SW480 (cell line): ENCODE measurements around the gene NFATC1.
"Not testable (repeated sequence)": the region's sequence is repeated elsewhere in the genome, so short reads cannot be mapped to it uniquely, and the experiment has no call there.

Source experiments
- DNase-seq: peaks from one replicate; pipeline ENCODE4 v3.0.0-alpha.2; 2016; ENCODE audit warnings: low spot score

Gene NFATC1

DNA sequence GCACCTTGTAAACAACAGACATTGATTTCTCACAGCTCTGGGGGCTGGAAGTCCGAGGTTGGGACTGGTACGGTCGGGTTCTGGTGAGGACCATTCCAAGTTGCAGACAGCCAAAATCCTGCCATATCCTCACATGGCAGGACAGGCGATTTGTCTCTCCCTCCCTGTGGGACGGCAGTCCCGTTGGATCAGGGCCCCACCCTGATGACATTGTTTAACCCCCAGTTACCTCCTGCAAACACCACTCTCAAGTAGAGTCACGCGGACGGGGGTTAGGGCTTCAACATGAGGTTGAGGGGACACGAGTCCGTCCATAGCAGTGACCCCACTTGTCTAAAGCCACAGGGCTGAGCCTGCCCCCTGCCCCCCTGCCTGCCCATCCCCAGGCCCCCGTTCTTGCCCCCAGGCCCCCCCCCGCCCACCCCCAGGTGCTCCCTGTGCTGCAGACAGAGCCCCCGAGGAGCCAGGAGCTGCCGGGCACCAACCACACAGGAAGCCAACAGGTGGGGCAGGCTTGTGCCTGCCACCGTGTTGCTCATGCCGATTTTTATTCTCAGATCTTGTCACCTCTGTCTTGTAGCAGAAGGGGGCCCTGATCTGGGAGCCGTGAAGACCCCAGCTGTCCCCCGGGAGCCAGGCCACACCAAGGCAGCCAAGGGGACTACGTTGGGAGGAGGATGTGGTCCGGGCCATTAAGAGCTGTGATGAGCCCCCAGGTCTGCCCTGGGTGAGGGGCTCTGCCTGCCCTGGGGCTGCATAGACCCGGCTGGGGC, 82.2 kb downstream of the NFATC1 start:
- DNase-seq = no peak

DNA sequence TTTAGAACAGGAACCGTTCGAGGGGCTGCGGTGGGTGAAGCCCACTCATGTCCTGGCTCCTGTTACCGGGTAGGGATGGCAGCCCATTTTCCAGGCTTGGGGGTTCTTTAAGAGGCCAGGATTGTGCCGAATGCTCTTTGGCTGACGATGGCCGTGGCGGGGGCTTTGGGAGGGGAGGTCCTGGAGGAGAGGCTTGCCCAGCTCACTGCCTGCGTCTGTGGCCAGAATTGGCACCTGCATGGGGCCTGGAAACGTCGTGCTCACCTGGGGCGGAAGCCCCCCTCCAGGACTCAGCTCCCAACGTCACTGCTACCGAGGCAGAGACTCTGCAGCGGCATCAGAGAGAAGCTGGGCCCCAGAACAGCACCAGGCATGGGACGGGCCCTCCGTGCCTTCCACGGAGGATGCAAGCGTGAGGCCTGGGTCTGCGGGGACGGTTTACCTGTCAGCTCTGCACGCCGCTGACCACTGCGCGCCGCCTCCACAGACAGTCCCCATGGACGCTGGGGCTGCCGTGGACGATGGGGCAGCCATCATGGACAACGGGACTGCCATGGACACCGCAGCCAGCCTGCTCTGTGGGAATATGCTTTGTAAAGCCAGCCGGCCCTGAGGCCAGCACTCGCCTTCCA, 82.9 kb downstream of the NFATC1 start:
- DNase-seq = no peak

DNA sequence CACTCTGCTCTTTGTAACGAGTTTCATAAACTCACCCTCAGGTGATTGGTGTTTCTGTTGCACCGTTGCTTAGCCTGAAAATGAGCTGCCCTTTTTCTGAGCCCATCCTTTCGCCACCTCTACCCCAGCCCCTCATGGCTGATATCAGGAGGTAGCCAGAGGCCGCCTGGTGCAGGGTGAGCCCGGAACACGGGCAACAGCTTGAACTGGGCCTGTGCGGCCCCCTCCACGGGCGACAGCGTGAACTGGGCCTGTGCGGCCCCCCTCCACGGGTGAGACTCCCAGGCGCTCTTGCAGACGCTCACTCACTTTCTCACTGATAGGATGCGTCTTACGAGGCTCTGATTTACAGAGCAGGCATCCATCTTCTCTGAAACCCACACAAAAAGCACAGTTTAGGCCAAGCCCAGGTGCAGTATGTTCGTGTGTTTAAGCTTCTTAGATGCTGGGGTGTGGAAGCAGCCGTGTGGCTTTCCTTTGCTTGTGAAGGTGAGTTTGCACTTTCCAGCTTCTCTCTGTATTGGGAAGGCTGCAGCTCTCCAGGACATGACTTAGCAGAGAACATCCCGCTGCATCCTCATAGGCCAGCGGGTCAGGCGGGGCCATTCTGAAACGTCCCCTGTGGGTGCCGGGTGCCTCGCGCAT, 83.5 kb downstream of the NFATC1 start:
- no peak for DNase-seq

DNA sequence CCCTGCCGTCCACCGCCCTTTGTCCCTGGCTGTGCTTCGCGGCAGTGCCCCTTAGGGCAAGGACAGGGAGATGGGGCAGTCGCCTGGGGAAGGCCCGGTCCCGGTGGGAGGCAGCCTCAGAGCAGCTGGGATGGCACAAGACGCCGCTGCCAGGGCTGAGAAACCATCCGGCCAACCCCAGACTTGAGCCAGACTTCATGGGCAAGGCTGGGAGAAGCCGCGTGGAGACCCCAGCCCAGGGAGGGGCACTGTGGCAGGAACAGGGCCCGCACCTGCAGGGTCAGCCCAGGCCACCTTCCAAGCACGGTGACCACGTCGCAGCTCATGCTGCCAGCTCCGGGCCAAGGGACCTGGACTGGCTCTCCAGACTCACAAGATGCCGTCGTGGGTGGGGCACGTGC, 84.0 kb downstream of the NFATC1 start:
- no peak for DNase-seq

DNA sequence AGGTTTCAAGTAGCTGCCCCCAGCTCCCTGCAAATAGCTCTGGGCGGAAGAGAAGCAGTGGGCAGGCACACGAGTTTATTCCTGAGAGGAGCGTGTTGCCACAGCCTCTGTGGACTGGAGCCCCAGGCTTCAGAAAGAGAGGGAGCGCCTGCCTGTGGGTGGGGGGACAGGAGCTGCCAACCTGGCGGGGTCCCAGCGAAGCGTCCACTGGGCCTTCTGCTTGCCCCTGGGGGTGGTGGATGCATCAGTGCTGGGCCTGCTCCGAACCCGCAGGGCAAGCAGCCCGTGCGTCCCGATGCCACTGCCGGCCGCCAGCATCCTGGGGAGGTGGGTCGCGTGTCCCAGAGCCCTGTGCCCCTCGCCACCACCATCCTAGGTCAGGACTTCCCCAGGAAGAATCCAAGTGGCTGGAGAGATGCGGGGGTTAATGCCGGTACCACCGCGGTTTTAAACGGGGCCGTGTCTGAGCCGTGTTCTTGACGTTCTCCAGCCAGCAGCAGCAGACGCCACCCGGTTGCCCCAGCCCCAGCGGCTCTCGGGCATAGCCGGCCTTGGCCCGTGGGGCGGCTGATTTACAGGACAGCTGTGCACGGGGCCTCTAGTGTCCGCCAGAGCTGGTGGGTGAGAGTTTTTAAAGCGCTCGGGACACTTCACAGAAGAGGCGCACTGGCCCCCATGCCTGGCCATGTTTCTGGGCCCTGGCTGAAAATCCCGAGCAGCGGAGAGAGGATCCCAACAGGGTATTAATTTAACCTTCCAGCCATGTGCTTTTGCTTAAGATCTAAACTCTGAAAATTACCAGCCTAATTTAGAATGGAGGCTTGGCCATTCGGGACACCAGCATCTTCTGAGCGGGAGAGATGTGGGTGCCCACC, 84.7 kb downstream of the NFATC1 start:
- no peak for DNase-seq

DNA sequence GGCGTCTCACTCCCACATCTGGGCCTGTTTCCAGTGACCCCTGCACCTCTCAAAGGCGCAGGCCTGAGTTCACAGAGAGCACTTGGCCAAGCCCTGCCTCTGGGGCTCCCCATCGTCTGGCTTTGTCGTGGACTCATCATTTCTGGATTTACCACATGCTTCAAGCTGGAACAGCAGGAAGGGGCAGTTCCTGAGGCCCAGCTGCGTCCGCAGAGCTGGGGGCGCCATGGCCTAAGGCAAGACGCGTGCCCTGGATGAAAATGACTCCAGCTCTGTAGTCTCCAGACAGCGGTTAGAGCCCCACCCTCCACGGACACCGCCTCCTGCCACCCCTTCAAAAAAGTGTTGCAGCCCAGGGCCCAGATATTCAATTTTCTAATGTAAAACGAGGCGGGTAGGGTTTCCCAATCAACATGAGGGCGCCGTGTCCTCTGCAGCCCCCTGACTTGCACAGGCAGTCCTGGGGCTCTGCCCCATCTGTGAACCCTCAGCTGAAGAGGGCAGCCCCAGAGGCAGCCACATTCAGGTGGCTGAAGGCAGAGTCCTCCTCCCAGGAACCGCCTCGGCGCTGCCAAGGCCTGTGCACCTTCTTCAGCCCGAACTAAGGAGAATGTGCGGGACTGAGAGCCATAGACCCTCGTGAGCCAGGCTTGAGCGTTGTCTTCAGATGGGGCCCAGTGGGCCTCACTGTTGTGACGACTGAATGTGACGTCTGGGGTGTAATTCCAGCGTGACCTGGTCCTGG, 85.5 kb downstream of the NFATC1 start:
- no peak for DNase-seq

DNA sequence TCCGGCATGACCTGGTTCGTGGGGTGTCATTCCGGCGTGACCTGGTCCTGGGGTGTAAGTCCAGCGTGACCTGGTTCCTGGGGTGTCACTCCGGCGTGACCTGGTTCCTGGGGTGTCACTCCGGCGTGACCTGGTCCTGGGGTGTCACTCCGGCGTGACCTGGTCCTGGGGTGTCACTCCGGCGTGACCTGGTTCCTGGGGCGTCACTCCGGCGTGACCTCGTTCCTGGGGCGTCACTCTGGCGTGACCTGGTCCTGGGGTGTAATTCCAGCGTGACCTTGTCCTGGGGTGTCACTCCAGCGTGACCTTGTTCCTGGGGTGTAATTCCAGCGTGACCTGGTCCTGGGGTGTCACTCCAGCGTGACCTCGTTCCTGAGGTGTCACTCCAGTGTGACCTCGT, 87.7 kb downstream of the NFATC1 start:
- not testable (repeated sequence) for DNase-seq

DNA sequence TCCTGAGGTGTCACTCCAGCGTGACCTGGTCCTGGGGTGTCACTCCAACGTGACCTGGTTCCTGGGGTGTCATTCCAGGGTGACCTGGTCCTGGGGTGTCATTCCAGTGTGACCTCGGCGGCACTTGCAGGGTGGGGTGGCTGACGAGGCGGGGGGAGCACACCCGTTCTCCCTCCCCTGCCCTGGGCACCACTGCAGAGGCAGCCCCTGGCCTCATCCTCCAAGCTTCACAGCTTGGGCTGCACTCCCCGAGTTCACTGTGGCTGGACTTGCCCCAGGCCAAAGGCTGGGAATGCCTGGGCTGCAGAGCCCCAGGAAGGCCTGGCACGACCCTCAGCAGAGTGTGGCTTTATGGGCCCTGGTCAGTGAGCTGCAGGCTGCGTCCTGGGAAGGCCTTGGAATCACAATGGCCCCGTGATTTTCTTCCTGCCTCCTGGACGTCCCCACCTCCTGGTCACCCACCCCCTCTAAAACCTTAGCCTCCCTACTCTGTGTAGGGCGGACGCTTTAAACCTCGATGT, 88.3 kb downstream of the NFATC1 start:
- no peak for DNase-seq

DNA sequence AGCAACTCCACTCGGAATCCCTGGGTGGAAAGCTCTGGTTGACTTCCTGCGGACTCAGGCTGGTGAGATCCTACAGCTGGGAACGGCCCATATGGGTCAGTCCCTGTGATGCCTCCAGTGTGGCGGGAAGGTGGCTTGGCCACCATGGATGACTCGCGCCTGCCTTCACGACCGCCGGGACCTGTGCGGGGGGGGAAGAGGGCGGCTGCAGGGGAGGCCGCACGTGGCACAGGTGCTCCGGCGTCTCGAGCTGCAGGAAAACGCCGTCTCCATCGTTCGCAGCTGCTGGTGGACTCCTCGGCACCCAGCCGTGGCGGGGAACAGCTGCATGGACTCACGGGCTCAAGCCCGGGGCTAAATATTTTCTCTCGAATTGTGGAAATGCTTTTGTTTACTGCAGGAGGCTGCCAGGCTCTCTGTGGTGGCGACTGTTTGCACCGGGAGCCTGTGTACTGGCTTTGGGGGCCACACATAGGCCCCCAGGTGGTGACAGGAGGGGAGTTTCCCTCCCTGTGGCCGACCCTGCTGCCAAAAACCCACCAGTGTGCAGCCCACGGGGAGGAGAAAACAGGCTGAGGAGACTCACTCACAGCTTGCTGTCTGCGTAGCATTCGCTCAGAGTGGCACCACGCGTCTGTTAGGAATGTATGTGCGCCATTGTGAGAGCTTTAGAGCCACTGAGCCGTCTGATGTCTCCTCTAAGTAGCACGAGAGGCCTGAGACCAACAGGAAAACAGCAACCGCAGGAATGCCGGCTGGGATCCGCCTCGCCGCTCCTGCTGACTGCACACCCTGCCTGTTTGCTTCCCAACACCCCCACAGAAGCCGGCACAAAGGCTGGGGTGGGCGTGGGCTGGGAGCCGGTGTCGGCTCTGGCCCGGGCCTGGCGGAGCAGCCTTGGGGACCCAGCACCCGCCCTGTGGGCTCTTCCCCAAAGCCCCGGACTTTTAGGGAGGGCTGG, 89.2 kb downstream of the NFATC1 start:
- DNase-seq = peak; percentile 88

DNA sequence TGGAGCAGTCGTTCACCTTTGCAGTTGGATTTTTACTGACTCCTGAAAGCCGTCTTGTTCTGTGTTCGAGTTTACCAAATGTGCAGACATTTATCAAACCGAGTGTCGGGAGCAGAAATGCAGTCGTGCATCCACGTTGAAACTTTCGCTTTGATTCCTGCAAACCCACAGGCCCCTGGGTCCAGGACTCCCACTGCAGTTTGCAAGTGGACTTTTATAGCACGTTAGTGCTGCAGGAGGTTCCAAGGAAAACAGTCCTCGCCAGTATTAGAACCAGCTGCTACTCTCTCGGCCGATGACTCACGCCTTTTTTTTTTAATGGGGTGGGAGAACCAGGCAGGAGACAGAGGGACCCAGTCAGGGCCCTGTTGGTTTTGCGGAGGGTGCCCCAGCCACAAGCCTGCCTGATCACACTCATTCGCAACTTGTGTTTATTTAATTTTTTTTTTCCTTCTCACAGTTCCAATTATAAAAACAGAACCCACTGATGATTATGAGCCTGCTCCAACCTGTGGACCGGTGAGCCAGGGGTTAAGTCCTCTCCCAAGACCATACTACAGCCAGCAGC, 90.1 kb downstream of the NFATC1 start:
- peak; percentile 58 for DNase-seq

DNA sequence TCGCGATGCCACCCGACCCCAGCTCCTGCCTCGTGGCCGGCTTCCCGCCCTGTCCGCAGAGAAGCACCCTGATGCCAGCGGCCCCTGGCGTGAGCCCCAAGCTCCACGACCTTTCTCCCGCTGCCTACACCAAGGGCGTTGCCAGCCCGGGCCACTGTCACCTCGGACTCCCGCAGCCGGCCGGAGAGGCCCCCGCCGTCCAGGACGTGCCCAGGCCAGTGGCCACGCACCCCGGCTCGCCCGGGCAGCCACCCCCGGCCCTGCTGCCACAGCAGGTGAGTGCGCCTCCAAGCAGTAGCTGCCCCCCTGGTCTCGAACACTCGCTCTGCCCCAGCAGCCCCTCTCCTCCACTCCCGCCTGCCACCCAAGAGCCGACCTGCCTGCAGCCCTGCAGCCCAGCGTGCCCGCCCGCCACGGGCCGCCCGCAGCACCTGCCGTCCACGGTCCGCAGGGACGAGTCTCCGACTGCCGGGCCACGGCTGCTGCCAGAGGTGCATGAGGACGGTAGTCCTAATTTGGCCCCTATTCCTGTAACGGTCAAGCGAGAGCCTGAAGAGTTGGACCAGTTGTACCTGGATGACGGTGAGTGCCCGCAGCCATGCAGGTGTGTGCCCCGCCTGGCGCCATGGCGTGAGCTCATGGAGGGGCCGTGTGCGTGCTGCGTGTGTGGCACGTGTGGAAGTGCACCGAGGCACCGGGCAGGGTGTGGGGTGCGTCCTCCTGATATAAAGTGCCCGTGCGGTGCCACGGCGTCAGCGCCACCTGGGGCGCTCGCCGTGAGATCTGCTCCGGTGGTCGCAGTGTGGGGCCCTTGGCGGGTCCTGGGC, 90.8 kb downstream of the NFATC1 start:
- no peak for DNase-seq

DNA sequence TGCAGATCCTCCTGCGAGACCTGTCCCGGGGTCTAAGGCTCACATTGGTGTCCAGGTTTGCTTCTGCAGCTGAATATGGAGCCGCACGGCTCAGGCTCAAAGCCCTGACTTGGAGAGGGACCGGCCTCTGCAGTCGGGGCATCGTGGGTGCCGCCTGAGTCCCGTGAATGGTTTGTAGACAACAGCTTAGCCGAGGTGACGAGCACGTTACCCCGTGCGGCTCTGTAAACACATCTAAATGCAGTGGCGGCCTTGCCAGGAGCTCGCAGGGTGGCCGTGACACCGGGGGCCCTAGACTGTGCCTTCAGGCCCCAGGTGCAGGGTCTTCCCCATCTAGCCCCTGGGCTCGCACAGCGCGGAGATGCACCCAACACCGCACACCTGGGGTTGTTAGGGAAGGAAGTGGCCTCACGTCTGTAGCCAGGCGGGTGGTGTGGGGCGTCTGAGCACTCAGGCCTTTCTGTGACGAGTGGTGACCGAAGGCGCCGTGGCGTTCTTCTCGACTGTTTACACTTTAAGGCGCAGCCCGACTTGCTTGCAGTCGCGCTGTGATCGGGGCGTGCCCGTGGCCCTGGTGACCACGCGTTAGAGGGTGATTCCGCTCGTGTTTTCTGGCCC, 91.6 kb downstream of the NFATC1 start:
- DNase-seq = no peak

DNA sequence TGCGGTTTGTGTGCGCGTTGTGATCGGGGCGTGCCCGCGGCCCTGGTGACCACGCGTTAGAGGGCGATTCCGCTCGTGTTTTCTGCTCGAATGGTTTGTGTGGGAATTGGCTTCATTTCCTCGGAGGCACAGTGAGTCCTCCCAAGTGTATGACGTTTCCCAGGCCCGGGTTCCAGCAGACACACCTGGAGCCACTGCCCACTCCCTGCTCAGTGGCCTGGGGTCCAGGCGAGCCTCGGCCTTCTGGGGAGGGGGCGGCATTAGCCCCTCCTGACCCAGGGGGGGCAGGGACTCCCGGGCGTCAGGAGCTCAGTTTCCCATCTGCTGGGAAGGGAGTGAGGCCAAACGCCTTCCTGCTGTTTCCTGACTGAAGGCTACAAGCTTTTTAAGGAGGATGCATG, 92.1 kb downstream of the NFATC1 start:
- DNase-seq = no peak

DNA sequence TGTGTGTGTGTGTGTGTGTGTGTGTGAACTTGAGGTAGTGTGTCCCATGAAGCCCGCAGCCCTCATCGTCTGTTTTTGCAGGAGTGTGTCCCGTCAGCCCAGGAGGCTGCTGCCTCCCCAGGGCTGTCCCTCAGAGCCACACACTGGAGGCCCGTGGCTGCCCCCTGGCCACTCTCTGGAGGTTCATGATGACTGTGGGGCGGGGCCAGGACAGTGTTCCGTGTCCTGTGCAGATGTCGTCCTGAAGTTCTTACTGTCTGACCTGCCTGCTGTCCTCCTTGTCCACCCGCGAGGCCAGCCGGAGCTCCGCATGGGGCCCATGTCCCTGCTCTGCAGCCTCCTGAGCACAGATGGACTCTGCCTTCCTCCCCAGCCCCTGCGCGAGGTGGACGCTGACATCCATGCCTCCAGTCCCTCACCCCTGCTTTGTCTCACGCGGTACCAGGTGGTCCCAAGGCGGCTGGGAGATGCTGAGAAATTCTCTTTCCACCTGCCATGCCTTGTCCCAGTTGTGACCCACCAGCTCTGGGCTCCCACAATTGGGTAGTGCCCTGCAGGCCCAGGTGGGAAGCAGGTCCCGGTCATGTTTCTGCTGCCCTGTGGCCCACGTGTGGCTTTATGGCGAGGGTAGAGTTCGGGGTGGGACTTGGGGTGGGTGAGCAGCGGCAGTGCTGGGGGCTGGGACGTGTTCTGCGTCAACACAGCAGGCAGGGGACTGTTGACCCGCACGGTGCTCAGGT, 92.8 kb downstream of the NFATC1 start:
- no peak for DNase-seq

DNA sequence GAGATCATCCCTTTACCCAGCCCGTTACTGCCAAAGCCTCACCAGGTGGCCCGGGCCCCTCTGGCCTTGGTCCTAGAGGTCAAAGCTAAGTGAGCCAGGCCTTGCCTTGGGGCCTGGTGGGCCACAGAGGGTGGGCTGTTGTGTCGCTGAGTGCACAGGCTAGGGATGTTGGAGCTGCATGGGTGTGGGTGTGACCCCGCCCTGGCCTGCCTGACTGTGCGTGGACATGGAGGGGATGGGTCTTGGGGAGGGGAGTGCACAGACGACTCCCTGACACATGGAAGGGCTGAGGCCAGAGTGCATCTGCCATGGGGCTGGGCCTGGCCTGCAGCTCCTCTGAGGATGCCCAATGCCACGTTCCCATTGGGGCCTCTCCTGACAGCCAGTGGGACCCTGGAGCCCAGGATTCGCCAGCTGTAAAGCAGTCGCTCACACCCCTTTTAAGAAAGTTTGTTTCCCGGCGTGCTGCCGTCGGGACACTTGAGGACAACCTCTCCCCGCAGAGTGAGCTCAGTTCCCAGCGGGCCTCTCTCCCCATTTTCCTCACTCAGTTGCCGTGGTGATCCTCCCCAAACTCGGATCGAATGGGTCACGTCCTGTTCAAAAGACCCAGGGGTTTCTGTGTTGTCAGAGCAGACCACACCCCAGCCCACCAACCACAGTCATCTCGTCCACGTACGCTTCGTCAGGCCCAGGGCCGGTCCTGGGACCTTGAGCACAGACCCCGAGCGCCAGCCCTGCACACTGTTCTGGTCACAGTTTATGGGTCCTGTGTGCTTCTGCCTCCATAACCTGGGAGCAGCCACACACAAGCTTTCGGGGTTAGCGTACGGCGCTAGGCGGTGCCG, 93.5 kb downstream of the NFATC1 start:
- DNase-seq = no peak

DNA sequence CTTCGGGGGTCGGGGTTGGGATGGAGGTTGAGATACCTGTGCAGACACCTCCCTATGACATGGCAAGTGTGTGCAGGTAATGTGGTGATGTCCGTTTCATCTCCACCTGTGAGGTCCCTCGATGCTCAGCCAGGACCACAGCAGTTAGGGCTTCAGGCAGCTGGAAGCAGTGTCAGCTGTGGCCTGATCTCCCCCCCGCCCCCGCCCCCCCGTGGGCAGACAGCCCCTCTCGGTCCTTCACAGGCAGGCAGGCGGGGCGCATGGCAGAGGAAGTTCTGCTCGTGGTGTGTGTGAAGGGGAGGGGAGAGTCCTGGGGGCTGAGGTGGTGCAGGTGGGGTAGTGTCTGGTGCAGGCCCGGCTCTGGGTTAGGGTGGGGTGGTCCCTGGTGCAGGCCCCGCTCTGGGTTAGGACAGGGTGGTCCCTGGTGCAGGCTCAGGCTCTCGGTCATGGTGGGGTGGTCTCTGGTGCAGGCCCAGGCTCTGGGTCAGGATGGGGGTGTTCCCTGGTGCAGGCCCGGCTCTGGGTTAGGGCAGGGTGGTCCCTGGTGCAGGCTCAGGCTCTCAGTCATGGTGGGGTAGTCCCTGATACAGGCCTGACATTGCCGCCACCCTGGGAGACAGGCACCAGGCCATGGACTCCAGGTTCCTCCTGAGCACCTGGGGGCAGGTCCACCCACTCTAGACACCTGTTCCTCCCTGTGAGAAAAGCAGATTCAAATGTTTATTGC, 94.3 kb downstream of the NFATC1 start:
- no peak for DNase-seq
